ENCODE data around the gene FZD1. TPM values are rescaled to one million over a fixed set of nuclear protein-coding genes. Genes with fewer than 3 reads are reported as not detected.

FZD1 gene
- total and polyA plus RNA-seq, 2 of the 13 experiments (the other 11 are each of a cell fraction or from before 2014, with no cell fraction given): 0.22 to 0.80 TPM

- CTCF ChIA-PET (ENCODE audit: low intra/inter-chr PET ratio, low total read pairs): no interaction called here
- Histone ChIP-seq H3K9me3 (ENCODE audit: low read length) (no peaks in the 10 kb centered on the region), H3K27ac (ENCODE audit: extremely low read length, insufficient read depth, low read length) (no peak overlapping the region), H3K36me3 (replicated peaks in 1 of 2; ENCODE audit: control insufficient read depth in 1 of 2, insufficient read depth in 2 of 2, low read length in 2 of 2) (no peaks in the 10 kb centered on the region), H2AFZ (ENCODE audit: low read length) (no peak overlapping the region), H3K4me2 (ENCODE audit: low read depth, low read length) (no peak overlapping the region), H4K20me1 (ENCODE audit: insufficient read depth, low read length) (no peaks in the 10 kb centered on the region), H3K27me3 (ENCODE audit: control insufficient read depth in 1 of 2, insufficient read depth in 2 of 2, low read length in 2 of 2) (no peaks in the 10 kb centered on the region), H3K79me2 (ENCODE audit: insufficient read depth, low read length) (no peaks in the 10 kb centered on the region), H3K4me3 (replicated peaks in 1 of 3; ENCODE audit: insufficient read depth in 1 of 3, low read depth in 2 of 3, low read length in 3 of 3) (no peak overlapping the region), H3K9ac (ENCODE audit: insufficient read depth, low read depth, low read length) (no peak overlapping the region), H3K4me1 (ENCODE audit: insufficient read depth, low read length) (no peaks in the 10 kb centered on the region)
- no peak for DNase-seq (ENCODE audit: low spot score)
- no peak for TF ChIP-seq ZNF563 (CRISPR knock-in tag; IDR thresholded peaks at IDR 0.05)
- TF ChIP-seq ZNF318 (CRISPR knock-in tag; IDR thresholded peaks at IDR 0.05): no peak
- no peak for TF ChIP-seq ZC3H13 (CRISPR knock-in tag; IDR thresholded peaks at IDR 0.05)
- TF ChIP-seq ZNF552 (CRISPR knock-in tag; IDR thresholded peaks at IDR 0.05; ENCODE audit: borderline replicate concordance): no peak
- TF ChIP-seq ZBTB26 (CRISPR knock-in tag; IDR thresholded peaks at IDR 0.05; ENCODE audit: borderline replicate concordance): no peak
- no peak for FAIRE-seq
- 15% methylated on average over 4 of the region's 4 CpGs for WGBS (ENCODE audit: low lambda C conversion rate)
- BruUV-seq (replicated peaks): no TSS peak
- ATAC-seq: no peak
- POLR2A ChIA-PET: no interaction called here
- in situ Hi-C loops (cut with HindIII; ENCODE audit: extremely low pct_ligation_motif_present, low pct_unique_long_range_greater_than_20kb): no loop called here
- intact Hi-C loops (cut with micrococcal nuclease; ENCODE audit: unreplicated experiment): no loop called here
Observed at GRCh38 chr7:91320366-91321078, 56.3 kb downstream of the FZD1 start.
